HEK293T (cell line): ENCODE data around the gene ALLC.

Experiments used
- ARNT ChIP-seq: fragments of 450-650 bp; IDR thresholded peaks from 2 replicates; pipeline ENCODE4 v1.6.1; 2017; ENCODE audit warnings: mild to moderate bottlenecking
- FOXK2 ChIP-seq: fragments of 450-650 bp; IDR thresholded peaks from 2 replicates; pipeline ENCODE4 v1.6.1; 2016; ENCODE audit warnings: mild to moderate bottlenecking
- FOXM1 ChIP-seq: fragments of 450-650 bp; IDR thresholded peaks from 2 replicates; pipeline ENCODE4 v1.6.1; 2017; ENCODE audit warnings: mild to moderate bottlenecking, borderline replicate concordance
- HDGF ChIP-seq: fragments of 450-650 bp; IDR thresholded peaks from 2 replicates; pipeline ENCODE4 v1.6.1; 2017; ENCODE audit warnings: antibody characterized with exemption, borderline replicate concordance
- L3MBTL2 ChIP-seq: fragments of 450-650 bp; conservative IDR thresholded peaks from 2 replicates; pipeline ENCODE4 v1.6.1; 2016; ENCODE audit warnings: mild to moderate bottlenecking
- SP1 ChIP-seq: fragments of 450-650 bp; IDR thresholded peaks from 2 replicates; pipeline ENCODE4 v1.6.1; 2017
- SUZ12 ChIP-seq: fragments of 450-650 bp; IDR thresholded peaks from 2 replicates; pipeline ENCODE4 v1.6.1; 2016; ENCODE audit warnings: mild to moderate bottlenecking

GRCh38 chr2:3729786-3730185 is 71.8 kb downstream of the ALLC start:
- TF ChIP-seq ARNT (no peak), SUZ12 (no peak), HDGF (no peak), FOXM1 (no peak), FOXK2 (no peak), SP1 (no peak), L3MBTL2 (no peak)
